GM19452 (cell line): Measurements from ENCODE around the gene FOSL1.
"Not testable (repeated sequence)": the region's sequence is repeated elsewhere in the genome, so short reads cannot be mapped to it uniquely, and the experiment has no call there.

Experiments used
- ATAC-seq: cut with Tn5 transposase; IDR thresholded peaks from one replicate; pipeline ENCODE4 v1.9.1; 2021; ENCODE audit not compliant: unreplicated experiment

Gene FOSL1

DNA sequence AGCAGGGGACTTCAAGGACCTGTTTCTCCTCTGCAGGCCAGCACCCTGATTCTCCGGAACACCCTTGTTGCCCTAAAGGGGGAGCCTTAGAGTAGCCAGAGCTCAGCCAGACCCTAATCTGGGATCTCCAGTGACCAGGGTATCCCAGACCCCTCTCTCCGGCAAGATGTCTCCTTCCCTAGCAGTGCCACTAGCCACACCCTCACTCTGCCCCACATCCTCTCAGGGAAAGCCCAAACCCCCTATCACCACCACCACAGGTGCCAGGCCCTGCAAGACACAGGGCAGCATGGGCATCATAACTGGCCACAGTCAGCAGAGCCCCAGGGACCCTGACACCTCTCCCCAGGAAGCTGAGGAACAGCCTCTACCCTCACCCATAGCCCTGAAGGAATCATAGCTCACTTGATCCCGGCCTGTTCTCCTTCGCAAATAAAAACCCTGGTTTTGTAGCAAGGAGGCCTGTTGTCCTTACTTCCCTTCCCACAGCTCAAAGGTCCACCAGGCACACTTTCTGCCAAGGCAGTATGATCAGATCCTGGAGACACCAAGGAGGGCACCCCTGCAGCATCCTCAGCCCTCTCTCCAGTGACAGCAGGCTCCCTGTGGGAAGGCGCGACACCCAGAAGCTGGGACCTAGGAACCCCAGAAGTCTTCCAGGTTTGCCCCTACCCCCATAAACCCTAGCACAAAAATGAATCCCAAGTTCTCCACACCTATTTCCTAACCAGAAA is 46.8 kb downstream of the FOSL1 start:
- no peak for ATAC-seq

DNA sequence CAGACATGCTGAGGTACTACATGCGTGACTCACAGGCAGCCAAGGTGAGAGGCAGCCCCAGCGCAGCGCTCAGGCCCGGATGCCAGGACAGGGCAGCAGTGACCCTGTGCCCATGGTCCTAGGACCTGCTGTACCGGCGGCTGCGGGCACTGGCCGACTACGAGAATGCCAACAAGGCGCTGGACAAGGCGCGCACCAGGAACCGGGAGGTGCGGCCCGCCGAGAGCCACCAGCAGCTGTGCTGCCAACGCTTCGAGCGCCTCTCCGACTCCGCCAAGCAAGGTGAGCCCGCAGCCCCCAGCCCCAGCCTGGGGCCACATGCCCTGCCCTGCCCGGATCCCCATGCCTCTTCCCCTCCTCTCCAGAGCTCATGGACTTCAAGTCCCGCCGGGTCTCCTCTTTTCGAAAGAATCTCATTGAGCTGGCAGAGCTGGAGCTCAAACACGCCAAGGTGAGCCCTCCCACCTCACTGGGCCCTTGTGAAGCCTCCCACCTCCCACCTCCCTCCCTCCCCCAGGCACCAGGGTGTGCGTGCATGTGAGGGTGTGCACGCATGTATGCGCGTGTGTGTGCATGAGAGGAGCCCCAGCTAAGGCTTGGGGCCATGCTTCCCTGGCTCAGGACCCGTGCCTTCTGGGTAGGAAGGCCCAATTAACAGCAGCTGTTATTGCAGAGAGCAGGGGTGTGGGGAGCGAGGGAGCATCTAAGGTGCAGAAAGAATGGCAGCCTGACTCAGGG is 47.5 kb downstream of the FOSL1 start:
- ATAC-seq, result no peak

DNA sequence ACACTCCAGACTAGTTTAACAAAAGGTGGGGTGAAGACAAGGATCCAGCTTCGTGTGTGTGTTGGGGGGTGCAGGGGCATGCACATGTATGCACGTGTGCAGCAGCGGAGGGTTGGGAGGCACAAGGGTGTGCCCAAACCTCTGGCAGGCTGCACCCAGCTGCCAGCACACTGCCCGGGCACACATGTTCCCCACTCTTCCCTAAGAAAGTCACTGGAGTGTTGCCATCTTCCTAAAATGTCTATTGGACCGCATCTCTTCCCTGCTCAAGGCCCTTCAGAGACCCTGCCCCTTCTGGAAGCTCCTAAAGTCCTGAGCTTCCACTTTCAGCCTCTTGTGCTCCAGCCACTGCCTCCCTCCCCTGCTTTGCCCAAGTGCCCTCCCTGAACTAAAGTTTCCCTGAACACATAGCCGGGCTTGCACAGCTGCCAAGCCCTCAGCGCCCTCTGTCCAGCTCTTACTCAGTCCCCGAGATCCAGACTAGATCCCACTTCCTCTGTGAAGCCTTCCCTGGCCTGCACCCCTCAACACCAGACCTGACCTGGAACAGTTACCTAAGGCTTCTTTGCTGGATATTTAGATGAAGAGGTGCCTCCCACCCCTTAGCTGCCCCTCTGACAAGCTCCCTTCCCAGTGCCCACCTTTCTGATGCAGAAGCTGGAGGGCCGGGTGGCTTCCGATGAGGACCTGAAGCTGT is 48.2 kb downstream of the FOSL1 start:
- ATAC-seq, result no peak

DNA sequence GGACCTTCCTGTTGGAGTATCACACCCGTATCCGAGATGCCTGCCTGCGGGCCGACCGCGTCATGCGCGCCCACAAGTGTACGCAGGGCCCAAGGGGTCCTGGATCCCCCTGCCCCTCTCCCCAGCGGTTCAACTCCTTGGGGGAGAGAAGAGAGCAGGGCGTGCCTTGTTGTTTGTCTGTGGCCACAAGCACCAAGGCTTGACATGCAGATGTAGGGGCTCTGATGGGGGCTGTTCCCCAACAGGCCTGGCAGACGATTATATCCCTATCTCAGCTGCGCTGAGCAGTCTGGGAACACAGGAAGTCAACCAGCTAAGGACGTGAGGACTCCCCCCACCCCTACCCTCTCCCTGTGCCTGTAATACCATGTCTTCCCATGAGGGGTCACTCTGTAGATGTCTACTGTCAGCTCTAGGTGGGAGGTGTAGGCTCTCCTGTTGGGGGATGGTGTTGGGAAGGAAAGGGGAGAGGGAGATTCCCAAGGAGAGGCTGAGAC is 49.1 kb downstream of the FOSL1 start:
- ATAC-seq, result no peak

DNA sequence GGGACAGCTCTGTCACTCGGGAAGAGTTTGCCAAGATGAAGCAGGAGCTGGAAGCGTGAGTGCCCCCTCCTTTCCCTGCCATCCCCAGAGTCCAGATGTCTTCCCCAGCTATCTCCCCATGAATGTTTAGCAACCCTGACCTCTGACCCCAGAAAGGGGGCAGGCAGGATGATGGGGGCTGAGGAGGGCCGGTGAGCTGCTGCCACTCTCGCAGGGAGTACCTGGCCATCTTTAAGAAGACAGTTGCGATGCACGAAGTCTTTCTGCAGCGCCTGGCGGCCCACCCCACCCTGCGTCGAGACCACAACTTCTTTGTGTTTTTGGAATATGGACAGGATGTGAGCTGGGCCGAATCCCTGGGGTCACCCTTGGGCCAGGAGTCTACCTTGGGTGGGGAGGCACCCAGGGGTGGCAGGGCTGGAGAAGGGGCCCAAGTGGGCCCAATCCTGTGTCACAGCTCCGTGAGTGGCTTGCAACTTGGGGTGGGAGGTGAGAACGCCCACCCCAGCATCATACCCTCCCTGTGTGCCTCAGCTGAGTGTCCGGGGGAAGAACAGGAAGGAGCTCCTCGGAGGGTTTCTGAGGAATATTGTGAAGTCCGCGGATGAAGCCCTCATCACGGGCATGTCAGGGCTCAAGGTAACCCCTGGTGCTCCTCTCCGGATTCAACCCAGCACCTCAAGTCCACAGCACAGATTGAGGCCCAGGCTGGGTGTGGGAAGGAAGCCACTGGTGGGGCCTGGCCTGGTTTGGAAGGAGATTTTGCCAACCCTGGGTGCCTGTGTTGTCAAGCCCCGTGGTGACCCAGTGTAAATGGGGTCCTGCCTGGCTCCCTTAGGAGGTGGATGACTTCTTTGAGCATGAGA is 49.7 kb downstream of the FOSL1 start:
- no peak for ATAC-seq

DNA sequence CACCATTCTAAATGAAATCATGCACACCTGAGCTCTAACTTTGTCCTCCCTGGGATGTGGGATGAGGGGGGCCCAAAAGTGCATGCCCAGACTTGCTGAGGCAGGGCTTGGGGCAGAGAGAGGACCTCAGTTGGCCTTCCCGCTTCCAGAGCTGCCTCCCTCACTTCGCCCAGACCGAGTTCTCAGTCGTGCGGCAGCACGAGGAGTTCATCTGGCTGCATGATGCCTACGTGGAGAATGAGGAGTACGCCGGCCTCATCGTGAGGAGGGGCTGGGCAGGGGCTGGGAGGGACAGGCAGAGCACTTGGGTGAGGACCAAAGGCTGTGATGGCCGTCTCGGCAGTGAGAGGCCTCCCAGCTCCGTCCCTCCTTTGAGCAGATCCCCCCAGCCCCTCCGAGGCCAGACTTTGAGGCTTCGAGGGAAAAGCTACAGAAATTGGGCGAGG is 50.4 kb downstream of the FOSL1 start:
- ATAC-seq, result no peak

DNA sequence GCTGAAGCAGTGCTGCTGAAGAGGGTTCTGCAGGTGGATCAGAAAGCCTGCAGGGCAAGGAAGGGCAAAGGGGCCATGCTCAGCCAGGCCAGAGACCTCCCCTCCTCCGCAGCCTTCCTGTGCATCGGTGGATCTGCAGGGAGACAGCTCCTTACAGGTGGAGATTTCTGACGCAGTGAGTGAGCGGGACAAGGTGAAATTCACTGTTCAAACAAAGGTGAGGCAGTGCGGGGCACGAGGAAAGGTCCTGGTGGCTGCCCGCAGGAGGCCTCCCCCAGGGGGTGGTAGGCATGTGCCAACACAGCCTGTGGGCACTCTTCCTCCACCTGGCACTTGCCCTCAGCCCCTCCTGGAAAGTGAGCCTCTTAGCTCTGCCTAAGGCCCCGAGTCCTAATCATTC is 50.8 kb downstream of the FOSL1 start:
- ATAC-seq, result no peak

DNA sequence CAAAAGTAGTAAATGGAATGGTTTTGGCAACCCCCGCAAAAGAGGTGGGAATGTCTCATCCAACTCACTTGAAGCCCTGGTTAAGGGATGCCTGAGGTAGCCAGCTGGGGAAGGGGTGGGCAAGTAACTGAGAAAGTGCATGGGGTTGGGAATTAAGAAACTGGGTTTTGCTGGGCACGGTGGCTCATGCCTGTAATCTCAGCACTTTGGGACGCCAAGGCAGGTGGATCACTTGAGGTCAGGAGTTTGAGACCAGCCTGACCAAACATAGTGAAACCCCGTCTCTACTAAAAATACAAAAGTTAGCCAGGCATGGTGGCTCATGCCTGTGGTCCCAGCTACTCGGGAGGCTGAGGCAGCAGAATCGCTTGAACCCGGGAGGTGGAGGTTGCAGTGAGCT is 51.5 kb downstream of the FOSL1 start:
- not testable (repeated sequence) for ATAC-seq

DNA sequence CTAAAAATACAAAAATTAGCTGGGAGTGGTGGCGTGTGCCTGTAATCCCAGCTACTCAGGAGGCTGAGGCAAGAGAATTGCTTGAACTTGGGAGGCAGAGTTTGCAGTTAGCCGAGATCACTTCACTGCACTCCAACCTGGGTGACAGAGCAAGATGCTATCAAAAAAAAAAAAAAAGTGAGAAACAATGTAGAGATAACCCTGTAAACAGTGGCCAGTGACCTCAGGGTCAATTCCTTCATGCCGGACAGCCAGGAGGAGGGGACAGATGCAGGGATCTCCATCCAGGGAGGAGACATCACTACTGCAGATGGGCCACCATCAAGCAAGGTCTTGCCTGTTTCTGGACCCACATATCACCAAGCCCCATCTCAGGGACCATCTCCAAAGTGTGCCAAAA is 52.4 kb downstream of the FOSL1 start:
- no peak for ATAC-seq

DNA sequence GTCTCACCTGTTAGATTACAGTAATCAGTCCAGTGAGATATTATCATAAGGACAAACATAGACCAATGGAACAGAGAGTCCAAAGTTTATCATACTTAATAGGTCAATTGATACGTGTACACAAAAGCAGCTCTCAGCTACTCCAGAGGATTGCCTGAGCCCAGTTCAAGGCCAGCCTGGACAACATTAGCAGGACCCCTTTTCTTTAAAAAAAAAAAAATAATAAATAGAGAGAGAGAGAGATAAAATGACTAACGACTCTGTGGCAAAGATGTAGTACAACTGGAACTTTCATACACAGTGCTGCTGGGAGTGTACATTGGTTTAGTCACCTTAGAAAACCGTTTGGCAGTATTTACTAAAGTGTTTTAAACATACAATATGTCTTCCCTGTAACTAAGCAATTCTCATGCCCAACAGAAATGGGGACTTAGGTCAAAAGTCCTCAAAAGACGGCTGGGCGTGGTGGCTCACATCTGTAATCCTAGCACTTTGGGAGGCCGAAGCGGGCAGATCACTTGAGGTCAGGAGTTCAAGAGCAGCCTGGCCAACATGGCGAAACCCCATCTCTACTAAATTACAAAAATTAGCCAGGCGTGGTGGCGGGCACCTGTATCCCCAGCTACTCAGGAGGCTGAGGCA is 55.8 kb downstream of the FOSL1 start:
- ATAC-seq, result no peak

DNA sequence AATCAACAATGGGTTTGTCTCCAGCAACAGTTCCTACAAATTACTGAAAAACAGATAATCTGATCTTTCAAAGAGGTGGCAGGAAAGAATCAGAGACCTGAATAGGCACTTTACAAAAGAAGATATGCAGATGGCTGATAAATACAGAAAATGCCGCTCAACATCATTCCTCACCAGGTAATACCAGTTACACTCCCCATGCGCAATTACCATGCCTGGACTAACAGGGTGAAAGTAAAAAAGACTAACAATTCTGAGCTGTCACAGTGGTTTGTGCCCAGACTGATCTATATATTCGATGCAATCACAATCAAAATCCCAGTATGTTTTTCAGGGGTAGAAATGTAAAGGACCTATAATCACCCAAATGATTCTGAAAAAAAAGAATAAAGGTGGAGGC is 56.4 kb downstream of the FOSL1 start:
- ATAC-seq, result no peak

DNA sequence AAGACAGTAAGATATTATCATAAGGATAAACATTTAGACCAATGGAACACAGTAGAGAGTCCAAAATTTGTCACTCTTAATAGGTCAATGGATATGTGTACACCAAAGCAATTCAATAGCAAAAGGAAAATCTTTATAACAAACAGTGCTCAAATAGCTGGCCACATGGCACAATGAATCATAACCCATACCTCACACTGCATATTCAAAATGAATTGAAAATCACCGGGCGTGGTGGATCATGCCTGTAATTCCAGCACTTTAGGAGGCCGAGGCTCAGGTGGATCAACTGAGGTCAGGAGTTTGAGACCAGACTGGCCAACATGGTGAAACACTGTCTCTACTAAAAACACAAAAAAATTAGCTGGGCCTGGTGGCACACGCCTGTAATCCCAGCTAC is 58.0 kb downstream of the FOSL1 start:
- no peak for ATAC-seq
